ENCODE data around the gene DEPDC4.
A peak's percentile ranks its signal among the peaks of the same experiment; 100 is the strongest.

DEPDC4 gene

DNA sequence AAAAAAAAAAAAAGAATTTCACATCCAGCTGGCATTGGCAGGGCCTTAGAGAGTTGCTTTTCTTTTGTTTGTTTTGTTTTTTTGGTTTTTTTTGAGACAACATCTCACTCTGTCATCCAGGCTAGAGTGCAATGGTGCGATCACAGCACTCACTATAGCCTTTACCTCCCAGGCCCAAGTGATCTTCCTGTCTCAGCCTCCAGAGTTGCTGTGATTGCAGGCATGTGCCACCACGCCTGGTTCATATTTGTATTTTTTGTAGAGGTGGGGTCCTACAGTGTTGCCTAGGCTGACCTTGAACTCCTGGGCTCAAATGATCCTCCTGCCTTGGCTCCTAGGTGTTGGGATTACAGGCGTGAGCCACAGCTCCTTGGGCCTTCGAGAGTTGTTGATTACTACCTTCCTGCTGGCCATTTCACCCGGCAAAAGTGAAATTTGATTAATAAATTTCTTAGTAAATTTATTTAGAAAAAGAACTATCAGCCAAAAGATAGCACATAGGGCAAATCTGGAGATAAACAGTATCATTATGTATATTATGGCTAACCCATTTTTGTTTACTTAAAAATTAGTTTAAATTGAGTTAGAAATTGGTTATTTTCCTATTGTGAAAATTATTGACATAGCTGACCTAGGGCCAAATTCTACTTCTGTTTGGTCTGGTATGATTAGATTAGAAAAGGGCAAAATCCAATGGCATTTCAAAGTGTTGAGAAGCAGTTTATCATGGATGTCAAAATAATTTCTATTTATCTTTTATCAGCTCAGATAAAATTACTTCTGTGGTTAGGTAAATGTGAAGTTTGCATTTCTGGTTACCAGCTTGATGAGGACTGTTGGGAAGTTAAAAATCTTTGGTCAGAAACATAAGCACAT, 53.6 kb downstream of the DEPDC4 start:
- DNase-seq (ENCODE audit: low read depth): no peak

DNA sequence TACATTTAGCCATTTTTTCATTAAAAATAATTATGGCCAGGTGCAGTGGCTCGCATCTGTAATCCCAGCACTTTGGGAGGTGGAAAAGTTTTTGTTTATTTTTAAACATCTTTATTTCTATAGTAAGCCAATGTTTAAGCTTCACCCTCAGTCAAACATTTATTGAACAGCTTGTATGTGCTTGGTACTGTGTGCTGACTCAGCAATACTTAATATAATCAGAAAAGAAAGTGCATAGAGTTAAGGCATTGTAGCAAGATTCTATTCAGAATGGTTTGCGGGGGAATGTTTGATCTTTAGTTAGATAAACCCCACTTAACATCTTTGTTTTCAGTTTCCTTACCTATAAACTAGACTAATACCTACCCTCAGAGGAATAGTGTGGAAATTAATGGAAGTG, 55.2 kb downstream of the DEPDC4 start:
- DNase-seq (ENCODE audit: low read depth): no peak

GRCh38 chr12:100208834-100209233, 58.0 kb downstream of the DEPDC4 start:
- DNase-seq (ENCODE audit: low read depth): no peak

- DNase-seq (ENCODE audit: low read depth): no peak
Measured at GRCh38 chr12:100207311-100207710, 59.6 kb downstream of the DEPDC4 start.

- no peak for DNase-seq (ENCODE audit: low read depth)
Measured at GRCh38 chr12:100201604-100202423, 65.1 kb downstream of the DEPDC4 start.

DNA sequence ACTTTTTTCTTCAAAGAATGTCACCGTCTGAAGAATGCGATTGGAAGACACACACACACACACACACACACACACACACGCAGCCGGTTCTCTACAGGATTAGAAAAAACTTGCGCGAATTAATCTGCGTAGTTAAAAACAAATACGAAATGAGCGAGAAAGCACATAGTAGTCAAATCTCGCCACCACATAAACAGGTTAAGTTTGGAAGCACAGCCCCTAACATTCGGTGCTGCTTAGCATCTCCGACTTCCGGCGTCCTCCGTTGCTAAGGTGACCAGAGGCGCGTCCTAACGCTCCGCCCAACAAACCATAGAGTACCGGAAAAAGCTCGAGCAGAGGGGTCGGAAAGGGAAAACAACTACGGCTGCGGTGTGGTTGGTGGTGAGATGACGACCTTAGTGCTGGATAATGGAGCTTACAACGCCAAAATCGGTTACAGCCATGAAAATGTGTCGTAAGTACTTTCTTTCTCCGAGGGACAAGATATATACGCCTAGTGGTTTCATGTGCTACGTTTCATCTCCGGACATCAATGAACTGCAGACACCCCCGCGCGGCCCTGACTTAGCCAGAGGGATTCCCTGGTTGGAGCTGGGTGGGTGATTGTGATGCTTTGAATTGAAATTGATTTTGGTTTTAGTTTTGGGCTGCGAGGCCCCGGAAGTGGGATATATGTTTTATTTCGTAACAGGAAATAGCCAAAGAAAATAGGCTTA, 66.3 kb downstream of the DEPDC4 start, which contains the start of gene ACTR6:
Gene ACTR6 (plus strand): TSS at position 353 of the 719 bp plus-strand sequence. CDS start 37 bp downstream, at position 390.
- DNase-seq (ENCODE audit: low read depth): peak; percentile 94

- DNase-seq (ENCODE audit: low read depth): peak; percentile 69
Measured at GRCh38 chr12:100199347-100200149, 67.3 kb downstream of the DEPDC4 start.

DNA sequence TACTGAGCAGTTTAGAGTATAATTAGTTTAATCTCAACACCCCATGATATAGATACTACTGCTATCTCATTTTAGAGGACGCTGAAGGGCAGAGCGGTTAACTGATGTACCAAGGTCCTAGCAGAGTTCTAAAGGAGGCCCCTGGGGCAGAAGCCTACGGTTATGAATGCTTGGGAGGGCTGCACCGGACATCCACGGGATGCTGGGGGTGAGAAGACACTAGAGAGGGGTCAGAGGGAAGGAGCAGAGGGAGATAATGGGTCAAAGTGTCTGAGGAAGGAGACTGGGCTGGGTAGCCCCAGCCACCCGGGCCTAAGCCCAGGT, 67.9 kb downstream of the DEPDC4 start:
- no peak for DNase-seq (ENCODE audit: low read depth)

DNA sequence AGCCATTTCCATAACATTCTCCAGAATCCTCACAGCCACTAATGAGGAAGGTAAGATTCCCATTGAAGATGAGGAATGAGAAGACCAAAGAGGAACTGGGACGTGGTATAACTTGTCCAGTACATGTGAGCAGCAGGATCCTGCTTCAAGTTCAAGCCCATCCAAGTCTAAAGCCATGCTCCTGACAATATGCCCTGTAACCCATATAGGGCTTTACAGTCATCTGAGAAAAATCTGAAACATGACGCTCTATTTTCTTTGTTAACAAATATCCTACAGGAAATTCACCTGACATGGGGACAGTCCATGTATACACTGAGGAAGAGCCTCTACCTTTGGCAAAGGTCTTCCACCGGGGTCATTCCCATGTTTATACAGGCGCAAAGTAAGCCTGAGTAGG, 69.4 kb downstream of the DEPDC4 start:
- DNase-seq (ENCODE audit: low read depth): no peak

DNA sequence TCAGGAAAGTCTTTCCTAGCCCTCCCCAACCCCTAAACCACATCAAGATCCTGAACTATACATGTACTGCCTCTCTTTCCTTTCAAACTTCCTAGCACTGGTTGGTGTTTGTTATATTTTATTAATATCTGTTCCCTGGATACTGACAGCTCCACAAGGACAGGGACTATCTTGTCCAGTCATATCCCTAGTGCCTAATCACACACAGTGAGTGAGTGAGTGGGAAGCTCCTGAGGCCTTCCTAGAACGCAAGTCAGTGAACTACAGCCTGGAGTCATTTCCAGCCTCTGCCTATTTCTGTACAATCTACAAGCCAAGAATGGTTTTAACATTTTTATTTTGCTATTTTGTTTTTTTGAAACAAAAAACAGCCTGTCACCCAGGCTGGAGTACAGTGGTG, 73.8 kb downstream of the DEPDC4 start:
- no peak for DNase-seq (ENCODE audit: low read depth)
